DMS79 treated with DMSO at 0.1 percent for 48 hours (cell line): Measurements from ENCODE around the gene PRM3.

ENCODE experiments used
- DNase-seq: peaks from one replicate; lab custom pipeline; 2025; lab: John Stamatoyannopoulos, UW

PRM3 gene

GRCh38 chr16:11280616-11281522, 7.4 kb upstream of the PRM3 start, which contains the start of gene PRM1:
Gene PRM1 (minus strand): TSS chr16:11281330. CDS start chr16:11281238, 92 bp downstream.
- DNase-seq, result no peak

- DNase-seq, result no peak
These were observed 5.5 kb upstream of the PRM3 start for GRCh38 chr16:11278681-11279628.

- no peak for DNase-seq
These were observed 4.3 kb upstream of the PRM3 start for GRCh38 chr16:11277607-11278337.

GRCh38 chr16:11276896-11277593, 3.6 kb upstream of the PRM3 start:
- DNase-seq, result no peak

GRCh38 chr16:11276143-11276895, 2.9 kb upstream of the PRM3 start, which contains the start of gene PRM2:
Gene PRM2 (minus strand): TSS chr16:11276480. CDS start chr16:11276370, 110 bp downstream.
- no peak for DNase-seq

- no peak for DNase-seq
These were observed 1.5 kb upstream of the PRM3 start for GRCh38 chr16:11274964-11275363.

GRCh38 chr16:11273721-11274324, 394 bp upstream of the PRM3 start:
- peak; percentile 21 for DNase-seq

GRCh38 chr16:11272484-11272883, 945 bp downstream of the PRM3 start:
- DNase-seq, result no peak

- DNase-seq, result no peak
These were observed 1.8 kb downstream of the PRM3 start for GRCh38 chr16:11271610-11272009.

GRCh38 chr16:11270602-11271162, 2.7 kb downstream of the PRM3 start:
- DNase-seq, result no peak

GRCh38 chr16:11268921-11269375, 4.5 kb downstream of the PRM3 start, which contains the start of gene TNP2:
Gene TNP2 (minus strand): TSS chr16:11269325. CDS start chr16:11269262, 63 bp downstream.
- no peak for DNase-seq

GRCh38 chr16:11265124-11265523, 8.3 kb downstream of the PRM3 start:
- no peak for DNase-seq

- DNase-seq, result no peak
These were observed 9.1 kb downstream of the PRM3 start for GRCh38 chr16:11264155-11264832.

GRCh38 chr16:11263737-11264136, 9.7 kb downstream of the PRM3 start:
- no peak for DNase-seq

GRCh38 chr16:11262915-11263314, 10.5 kb downstream of the PRM3 start:
- no peak for DNase-seq

GRCh38 chr16:11260596-11260966, 12.8 kb downstream of the PRM3 start:
- no peak for DNase-seq

- DNase-seq, result no peak
These were observed 13.5 kb downstream of the PRM3 start for GRCh38 chr16:11259655-11260595.
